ENCODE measurements around the gene COX4I2.
"Not testable (repeated sequence)": the region's sequence is repeated elsewhere in the genome, so short reads cannot be mapped to it uniquely, and the experiment has no call there.

Gene COX4I2

DNA sequence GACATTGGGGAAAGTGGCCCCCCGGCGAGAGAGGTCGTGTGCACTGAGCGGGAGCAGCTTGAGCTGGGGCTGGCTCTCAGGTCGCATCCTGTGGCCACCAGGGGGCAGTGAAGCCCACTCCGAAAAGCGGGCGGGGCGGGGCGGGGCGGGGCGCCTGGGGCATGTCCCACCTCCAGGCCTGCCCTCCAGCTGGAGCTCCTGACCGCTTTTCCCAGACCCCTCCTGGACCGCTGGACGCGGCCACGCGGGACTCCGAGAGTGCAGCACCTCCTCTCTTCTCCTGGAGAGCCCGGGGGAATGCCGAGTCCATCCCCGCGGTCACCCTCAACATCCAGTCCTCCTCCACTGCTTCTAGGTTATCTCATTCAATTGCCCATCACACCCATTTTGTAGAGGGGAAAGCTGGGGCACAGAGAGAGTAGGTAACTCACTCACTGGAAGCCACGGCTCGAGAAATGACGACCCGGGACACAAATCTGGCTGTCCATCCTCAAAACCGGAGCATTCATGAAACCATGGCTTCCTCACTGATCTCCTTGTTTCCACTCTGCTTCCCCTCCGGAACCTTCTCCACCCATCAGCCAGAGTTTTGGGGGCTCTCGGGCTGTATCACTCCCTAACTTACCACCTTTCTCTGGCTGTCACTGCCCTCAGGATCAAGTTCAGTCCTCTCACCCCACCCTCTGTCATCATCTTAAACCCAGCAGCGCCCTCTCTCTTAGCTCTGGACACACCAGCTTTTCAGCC is 24.1 kb downstream of the COX4I2 start:
- DNase-seq: peak; percentile 68

DNA sequence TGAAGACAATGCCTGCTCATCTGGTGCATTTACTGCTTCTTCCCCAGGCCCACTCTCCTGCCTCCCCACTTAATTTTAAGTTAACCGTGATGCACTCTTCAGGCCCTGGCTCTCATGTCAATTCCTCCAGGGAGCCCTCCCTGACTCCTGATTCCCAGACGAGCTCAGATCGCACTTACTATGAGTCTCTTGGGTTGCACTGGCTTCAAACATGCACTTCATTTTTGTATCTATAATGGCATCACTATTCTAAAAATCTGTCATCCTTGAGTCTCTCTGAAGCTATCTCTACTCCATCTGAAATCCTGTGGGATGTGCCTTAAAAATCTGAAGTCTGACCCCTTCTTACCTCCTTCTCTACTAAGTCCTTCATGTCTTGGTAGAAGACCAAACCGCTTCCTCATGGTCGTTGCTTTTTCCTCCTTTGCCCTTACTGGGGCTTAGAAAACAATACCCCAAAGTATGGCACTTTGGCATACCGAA is 24.7 kb downstream of the COX4I2 start:
- no peak for DNase-seq

DNA sequence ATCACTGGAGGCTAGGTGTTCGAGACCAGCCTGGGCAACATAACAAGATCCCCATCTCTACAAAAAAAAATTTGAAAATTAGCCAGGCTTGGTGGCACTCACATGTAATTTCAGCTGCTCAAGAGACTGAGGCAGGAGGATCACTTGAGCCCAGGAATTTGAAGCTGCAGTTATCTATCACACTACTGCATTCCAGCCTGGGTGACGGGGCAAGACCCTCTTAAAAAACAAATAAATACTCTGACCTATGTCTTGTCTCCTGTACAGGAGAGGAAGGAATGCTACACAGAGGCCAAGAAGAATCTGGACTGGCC is 25.8 kb downstream of the COX4I2 start:
- DNase-seq: no peak

DNA sequence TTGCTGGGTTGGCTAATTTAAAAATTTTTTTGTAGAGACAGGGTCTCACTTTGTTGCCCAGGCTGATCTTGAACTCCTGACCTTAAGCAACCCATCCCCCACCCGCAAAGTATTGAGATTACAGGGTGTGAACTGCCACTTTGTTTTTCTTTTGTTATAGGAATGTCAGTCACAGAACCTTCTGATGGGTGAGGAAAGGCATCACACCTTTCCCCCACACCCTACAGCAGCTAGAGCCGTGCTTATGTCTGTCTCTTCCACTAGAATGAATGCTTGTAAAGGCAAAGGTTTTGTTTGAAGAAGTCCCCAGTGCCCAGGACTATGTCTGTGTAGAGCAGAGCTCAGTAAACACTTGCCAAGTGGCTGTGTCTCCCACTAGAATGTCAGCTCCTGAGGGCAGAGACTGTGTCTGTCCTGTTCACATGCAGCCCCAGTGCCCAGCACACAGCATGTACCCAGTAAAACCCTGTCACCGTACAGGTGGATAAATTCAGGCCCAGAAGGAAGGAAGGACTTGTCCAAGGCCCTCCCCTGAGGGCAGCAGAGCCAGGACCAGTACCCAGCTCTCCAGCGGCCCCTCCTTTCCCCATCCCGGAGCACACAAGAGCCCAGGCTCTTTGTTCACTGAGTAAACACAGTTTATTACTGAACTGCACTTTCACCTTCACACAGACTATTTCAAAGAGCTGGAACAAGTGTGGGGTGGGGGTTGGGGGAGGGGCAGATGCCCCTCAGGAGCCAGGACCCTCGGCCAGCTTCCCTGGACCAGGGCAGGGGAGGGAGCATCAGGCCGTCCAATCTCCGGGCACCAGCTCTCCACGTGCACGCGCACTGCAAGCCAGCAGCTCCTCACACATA is 26.4 kb downstream of the COX4I2 start:
- DNase-seq: no peak

DNA sequence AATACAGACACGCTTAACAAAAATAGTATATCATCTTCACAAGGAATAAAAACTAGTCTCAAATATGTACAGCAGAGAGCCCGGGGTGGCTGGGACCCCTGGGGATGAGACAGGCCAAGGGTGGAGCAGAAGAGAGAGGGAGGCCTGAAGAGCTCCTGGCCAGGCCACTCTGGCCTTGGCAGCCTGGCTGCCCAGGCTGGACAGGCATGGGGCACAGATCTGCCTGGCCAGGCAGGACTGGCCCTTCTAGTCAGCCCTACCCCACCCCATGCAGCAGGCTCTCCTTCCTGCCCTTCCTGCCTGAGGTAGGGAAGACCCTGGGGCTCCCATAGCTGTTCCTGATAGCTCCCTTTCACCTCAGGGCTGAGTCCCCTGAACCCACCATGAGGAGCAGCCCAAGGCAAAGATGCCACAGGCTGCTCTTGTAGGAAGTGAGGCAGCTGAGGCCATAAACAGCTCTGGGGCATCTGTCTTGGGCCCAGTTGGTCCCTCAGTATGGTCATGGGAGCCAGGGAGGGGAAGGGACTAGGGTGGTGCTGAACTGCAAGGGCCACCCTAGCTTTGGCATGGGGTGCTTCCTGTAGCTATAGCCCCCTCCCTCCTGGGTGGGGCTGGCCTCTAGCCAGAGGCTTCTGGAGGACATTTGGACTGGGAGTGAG is 27.1 kb downstream of the COX4I2 start:
- DNase-seq: no peak

DNA sequence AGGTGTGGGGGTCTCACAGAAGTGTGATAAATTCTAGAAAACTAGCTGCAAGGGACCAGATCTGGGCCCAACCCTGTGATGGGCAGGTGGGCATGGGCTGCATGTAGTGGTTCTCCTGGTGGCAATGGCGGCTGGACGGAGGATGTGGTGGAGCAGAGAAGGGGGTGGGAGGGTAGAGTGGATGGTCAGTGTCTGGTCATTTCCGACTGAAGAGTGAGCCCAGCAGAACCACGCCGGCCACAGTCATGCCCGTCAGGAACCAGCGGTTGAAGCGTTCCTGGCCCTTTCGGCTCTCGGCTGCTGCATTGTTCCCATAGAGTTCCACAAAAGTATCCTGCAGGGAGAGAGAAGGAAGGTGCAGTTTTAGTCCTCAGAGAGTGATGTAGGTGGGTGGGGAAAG is 28.0 kb downstream of the COX4I2 start:
- DNase-seq: no peak

DNA sequence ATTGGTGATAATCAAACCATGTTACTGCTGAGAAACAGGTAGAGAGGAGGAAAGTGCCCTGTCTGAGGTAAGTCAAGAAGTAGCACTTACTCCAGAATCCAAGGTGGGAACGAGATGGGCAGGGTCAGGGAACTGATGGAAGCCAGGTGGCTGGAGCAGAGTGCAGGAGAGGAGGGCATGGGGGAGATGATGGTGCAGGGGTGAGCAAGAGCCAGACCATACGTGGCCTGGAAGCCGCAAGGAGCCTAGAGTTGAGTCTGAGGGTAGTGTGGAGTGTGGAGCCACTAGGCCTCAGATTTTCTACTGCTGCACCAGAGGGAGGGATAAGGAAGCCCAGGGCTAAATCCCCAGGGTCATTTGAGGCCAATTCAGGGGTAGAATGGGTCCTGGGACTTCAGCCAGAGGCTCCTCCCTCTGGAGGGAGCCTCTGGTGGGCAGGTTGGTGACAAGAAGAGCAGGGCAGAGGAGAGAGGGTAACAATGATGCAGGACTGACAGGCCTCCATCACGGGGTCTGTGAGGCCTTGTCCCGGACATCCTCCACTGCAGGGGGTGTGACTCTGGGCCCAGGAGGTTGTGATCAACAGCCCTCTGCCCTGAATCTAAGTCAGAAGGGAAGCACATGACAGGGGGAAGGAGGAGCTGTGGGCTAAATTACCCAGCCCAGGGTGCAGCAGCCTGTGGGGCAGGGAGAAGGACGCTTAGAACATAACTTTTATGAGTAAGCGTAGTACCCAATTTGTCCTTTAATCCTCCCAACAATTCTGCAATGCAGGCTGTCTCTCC is 28.7 kb downstream of the COX4I2 start:
- DNase-seq: no peak

DNA sequence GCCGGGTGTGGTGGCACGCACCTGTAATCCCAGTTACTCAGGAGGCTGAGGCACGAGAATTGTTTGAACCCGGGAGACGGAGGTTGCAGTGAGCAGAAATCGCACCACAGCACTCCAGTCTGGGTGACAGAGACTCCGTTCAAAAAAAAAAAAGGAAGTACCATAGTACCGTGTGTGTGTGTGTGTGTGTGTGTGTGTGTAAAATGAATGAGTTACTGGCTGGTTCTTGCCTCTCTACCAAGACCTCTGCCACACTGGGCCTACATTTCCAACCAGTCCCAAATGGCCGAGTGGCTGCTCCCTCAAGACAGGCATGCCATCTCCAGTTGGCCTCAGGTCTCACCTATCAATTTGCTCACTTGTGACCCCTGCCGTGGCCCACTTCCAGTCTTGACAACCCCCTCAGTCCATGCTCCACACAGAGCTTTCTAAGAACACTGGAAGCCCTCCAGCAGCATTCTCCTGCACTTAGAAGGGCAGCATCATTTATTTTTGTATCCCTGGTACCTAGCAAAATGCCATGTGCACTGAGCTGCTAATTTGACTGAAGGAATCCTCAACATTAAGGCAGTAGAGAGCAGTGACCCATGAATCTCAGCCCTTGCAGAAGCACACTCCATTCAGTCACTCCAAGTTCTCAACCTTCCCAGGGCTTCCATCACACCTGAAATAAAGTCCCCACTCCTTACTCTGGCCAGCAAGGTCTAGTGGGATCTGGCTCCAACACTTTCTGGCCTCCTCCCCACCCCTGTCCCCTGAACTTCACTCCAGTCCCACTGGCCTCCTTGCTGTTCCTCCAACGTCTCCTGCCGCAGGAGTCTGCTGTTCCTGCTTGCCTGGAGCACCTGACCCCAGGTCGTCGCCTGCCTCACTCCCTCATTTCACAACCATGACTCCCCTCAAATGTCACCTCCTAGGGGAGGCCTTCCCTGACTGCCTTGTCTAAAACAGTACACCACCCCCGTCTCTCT is 29.9 kb downstream of the COX4I2 start:
- no peak for DNase-seq

DNA sequence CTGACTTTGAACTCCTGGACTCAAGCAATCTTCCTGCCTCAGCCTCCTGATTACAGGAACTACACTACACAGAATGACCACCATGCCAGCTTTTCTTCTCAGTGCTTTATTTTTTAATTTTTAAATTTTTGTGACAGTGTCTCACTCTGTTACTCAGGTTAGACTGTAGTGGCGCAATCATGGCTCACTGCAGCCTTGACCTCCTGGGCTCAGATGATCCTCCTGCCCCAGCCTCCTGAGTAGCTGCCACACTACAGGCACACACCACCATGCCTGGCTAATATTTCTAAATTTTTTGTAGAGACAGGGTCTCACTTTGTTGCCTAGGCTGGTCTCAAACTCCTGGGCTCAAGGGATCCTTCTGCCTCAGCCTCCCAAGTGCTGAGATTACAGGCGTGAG is 31.2 kb downstream of the COX4I2 start:
- DNase-seq: not testable (repeated sequence)

DNA sequence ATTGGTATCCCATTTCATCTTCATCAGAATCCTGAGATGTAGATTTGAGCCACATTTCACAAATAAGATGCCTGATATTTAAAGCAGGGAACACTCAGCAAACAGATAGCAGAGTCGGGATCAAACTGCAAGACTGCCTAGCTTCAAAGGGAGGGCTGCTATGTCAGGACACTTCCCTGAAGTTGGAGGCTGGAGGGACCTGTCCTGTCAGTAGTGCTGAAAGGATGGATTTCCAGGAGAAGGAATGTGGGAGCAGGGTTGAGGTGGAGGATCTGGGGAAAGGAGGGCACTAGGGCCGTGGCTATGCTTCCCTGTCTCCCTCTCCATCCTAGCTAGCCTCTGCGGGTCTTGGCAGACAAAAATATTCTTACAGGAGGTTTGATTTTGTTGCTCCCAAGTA is 32.2 kb downstream of the COX4I2 start:
- no peak for DNase-seq

DNA sequence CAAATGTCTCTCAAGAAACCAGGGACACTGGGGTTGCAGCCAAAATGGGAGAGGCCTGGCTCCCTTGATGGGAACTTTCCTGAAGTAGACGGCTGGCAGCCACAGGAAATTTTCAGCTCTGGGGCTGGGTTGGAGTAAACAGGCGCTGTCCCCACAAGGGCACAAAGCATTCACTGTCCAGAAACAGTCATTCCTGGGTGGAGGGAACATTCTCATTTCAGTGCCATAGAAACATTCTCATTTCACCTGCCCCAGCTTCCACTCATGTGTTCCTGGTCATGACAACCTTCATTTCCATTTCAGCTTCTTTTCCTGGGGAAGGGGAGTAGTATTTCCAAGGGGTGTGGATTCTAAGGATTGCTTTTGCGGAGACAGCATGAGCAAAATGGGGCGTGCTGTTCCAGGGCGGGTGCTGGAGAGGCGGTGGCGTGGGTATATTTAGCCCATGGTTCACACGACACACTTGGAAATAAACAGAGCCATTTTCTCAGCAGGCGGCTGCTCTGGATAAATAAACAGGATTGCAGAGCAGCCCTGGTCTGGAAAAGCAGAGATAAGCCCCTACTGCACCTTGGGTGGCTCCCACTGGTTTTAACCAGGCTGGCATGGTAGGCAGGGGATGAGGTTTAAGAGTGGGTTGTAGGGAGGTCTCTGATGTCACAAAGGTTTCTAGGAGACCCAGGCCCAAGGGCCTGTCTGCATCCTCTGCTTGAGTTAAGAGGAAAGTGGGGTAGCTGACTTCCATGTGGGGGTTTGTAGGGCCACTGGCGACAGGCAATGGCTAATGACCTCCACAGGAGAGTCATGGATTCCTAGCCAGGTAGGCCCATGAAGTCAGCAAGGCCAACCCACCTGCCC is 32.9 kb downstream of the COX4I2 start:
- no peak for DNase-seq

DNA sequence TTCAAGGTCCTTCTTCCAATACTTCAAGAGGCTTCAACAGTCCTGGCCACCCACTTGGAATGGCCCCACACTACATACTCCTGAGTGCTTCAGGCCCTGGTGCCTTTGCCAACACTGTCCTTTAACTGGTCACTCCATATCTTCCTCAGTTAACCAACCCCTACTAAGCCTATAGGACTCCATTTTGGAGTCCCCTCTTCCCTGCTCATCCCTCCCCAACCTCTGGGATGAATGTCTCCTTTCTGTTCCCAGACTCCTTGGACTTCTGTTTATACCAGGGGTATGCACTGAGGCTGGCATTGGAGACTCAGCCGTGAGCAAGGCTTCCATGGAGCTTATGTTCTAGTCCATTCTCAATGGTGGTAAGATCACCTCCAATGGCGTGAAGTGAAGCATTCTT is 33.6 kb downstream of the COX4I2 start:
- no peak for DNase-seq

DNA sequence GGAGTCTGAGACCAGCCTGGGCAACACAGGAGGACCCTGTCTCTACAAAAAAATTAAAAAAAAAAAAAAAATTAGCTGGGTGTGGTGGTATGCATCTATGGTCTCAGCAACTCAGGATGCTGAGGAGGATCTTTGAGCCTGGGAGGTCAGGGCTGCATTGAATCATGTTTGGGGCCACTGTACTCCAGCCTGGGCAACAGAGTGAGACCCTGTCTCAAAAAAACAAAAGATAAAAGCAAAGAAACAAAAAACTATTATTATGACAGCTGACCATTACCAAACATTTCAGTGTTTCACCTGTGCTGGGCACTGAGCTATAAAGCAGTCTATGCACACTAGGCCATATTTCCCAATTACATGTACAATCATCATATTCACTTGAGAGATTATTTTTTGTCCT is 35.7 kb downstream of the COX4I2 start:
- no peak for DNase-seq

DNA sequence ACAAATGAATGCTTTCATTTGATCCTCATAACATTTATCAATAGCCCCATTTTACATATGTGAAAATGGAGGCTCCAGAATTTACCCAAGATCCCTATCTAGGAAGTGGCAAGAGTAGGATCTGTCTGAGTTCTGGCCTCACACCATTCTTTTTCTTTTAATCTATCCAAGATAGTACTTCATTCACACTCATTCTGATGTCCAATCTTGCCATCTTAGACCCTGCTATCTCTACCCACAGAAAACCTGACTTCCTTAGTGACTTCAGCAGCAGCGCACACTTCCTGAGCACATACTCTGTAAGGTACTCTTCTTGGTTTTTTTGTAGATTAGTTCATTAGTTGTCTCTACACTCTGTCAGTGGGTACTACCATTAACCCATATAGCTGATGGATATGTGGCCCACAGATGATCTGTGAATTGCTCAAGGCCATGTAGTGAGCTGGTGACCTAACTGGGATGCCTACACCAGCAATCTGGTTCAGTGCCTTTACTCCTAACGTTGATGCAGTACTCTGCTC is 36.3 kb downstream of the COX4I2 start:
- no peak for DNase-seq

DNA sequence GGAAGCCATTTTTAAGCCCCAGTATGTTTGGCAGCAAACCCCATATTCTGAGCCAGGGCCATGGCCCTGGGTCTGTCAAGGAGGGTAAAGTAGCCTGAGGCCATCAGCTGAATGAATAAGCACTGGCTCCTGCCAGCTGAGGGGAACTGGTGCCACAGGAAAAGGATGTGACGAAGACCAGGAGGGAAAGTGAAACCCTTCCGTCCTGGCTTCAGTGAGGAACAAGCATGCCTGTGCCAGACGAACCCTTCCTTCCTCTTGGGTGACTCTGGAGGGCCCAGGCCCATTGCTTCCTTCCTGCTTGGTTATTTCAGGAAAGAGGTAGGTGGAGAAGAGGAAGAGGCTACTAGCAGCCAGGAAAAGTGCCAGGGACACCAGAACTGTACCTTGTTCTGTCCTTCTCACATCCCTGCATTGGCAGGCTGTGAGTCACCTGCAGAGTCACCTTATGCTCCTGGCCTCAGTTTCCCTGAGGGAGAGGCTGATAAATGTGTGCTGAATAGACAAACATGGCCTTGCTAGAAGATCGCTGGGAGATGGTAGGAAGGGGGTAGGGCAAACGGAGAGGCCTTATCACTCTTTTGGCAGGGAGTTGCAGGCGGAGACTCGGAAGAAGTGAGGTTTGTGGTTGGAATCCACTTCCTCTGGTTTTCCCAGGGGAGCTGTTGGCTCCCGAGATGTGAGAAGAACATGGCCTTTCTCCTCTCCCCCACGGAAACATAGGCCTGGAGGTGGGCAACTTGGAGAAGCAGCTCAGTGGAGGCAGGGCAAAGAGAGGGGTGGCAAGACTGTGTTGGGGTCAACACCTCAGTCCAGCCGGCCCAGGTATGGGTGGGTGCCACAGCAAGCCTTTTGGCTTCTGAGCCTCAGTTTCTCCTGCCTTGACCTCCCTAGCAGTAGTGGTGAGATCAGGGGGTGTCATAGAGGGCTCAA is 37.4 kb downstream of the COX4I2 start:
- peak; percentile 88 for DNase-seq

DNA sequence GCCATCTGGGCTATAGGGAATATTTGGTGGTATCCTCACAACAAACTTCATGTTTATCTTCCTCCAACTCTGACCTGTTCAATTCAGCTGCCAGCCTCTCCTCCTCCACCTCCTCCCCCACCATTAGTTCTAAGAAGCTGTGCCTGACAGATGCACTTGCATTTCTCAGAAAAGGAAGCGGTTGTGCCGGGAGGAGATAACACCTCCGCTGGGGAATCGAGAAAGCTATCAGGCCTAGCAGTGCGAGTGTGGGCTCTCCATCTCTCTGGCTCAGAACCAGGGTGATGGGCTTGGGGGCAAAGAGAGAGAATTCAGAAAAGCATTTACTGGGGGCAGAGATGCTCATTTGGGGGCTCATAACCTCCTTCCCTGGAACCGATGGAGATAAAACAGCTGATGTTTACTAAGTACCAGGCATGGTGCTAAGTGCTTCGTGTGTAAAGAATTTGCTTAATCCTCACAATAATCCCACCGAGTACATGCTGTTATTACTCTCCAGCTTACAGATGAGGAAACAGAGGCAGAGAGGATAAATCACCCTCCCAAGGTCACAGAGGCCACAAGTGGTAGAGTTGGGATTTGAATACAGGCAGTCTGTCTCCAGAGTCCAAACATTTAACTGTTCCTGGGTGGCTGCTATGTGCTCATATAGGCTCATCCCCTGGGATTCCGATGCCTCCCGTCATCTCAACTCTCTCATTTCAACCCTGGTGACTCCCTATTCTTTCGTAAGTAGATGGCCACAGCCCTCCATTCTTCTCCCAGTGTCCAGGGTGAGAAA is 38.3 kb downstream of the COX4I2 start:
- no peak for DNase-seq

DNA sequence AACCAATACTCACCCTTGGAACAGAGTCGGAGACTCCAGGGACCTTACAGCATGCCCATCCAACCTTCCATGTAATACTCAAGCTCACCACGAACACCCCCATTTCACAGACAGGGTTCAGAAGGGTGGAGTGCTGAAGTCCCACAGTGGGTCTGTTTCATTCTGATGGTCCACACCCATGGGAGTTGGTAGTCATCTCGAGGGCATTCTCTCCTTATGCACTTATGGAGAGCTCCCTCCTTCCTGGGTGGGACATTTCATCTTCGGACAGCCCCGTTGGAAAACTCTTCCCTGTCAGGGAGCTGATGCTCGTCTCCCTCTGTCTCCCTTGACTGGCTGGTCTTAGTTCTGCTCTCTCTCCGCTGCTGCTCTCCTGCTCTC is 38.9 kb downstream of the COX4I2 start:
- DNase-seq: no peak

DNA sequence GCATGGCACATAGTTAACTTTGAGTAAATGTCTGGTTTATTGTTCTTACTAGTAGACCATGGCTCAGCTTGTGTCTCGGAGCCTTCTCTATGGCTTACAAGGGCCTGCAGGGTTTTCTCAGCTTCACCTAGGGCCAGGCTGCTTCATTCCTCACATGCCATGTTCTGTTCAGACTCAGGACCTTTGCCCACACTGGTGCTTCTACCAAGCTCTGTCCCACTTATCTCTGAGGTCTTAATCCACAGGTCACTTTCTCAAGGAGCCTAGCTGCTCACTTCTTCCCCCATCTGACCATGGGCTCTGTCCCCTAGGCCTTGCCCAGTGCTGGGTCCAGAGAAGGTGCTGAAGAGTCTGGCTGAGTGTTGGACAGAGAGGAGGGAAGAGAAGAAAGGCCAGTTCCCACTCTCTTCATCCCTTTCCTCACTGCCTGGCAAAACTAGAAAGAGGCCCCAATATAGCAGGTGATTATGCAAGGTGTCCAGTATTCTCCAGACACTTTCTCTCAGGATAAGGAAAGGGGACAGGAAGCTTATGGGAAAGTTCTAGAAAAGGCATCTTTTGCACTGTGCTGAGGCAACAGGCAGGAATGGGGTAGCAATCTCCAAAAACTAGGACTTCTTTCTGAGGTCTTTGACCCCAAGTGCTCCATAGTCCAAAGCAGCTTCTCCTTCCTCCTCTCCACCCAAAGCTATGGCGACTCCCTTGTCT is 40.0 kb downstream of the COX4I2 start:
- no peak for DNase-seq
